ENCODE measurements around the gene TPX2. TPM values are rescaled to one million over a fixed set of nuclear protein-coding genes. Genes with fewer than 3 reads are reported as not detected.

TPX2 gene
- total RNA-seq, 1 donor from 2014 or later, result 5.8 TPM

- no peak for DNase-seq (ENCODE audit: low read depth in 2 of 2)
Measured at GRCh38 chr20:31831771-31832306, 92.7 kb downstream of the TPX2 start.

- DNase-seq (ENCODE audit: low read depth in 2 of 2), result peak; percentile 50 to 69
Measured at GRCh38 chr20:31833130-31833930, 94.2 kb downstream of the TPX2 start.

- no peak for DNase-seq (ENCODE audit: low read depth in 2 of 2)
Measured at GRCh38 chr20:31833931-31834521, 94.9 kb downstream of the TPX2 start.

GRCh38 chr20:31835554-31835953, 96.5 kb downstream of the TPX2 start:
- DNase-seq (ENCODE audit: low read depth in 2 of 2), result no peak

- peak; percentile 68 to 94 for DNase-seq (ENCODE audit: low read depth in 2 of 2)
Measured at GRCh38 chr20:31835977-31836852, 97.1 kb downstream of the TPX2 start.

- DNase-seq (ENCODE audit: low read depth in 2 of 2), result peak in 1 of 2 donors; percentile 14
Measured at GRCh38 chr20:31836853-31837608, 97.9 kb downstream of the TPX2 start.

- peak in 1 of 2 donors; percentile 78 for DNase-seq (ENCODE audit: low read depth in 2 of 2)
Measured at GRCh38 chr20:31837896-31838397, 98.9 kb downstream of the TPX2 start.

- peak; percentile 50 to 68 for DNase-seq (ENCODE audit: low read depth in 2 of 2)
Measured at GRCh38 chr20:31838646-31839292, 99.7 kb downstream of the TPX2 start.

- peak in 1 of 2 donors; percentile 50 for DNase-seq (ENCODE audit: low read depth in 2 of 2)
Measured at GRCh38 chr20:31839782-31840487, 100.8 kb downstream of the TPX2 start.

- peak in 1 of 2 donors; percentile 11 for DNase-seq (ENCODE audit: low read depth in 2 of 2)
Measured at GRCh38 chr20:31840906-31841816, 102.1 kb downstream of the TPX2 start.

GRCh38 chr20:31841928-31842327, 102.8 kb downstream of the TPX2 start:
- DNase-seq (ENCODE audit: low read depth in 2 of 2), result peak; percentile 47 to 81

- DNase-seq (ENCODE audit: low read depth in 2 of 2), result peak; percentile 36 to 69
Measured at GRCh38 chr20:31842471-31843157, 103.5 kb downstream of the TPX2 start.

GRCh38 chr20:31843288-31843687, 104.2 kb downstream of the TPX2 start:
- DNase-seq (ENCODE audit: low read depth in 2 of 2), result no peak

- DNase-seq (ENCODE audit: low read depth in 2 of 2), result no peak
Measured at GRCh38 chr20:31843881-31844280, 104.8 kb downstream of the TPX2 start.

GRCh38 chr20:31844737-31845299, 105.7 kb downstream of the TPX2 start:
- no peak for DNase-seq (ENCODE audit: low read depth in 2 of 2)

- peak; percentile 44 to 62 for DNase-seq (ENCODE audit: low read depth in 2 of 2)
Measured at GRCh38 chr20:31845300-31845863, 106.3 kb downstream of the TPX2 start, which contains the start of gene FOXS1. Gene FOXS1 (minus strand): TSS chr20:31845604. CDS start chr20:31845542, 62 bp downstream.

- DNase-seq (ENCODE audit: low read depth in 2 of 2), result no peak
Measured at GRCh38 chr20:31846793-31847138, 107.7 kb downstream of the TPX2 start.
